Chondrocyte (in vitro differentiated cells): ENCODE data around the gene ZFP64. TPM values are rescaled to one million over a fixed set of nuclear protein-coding genes. Genes with fewer than 3 reads are reported as not detected.

Source experiments
- DNase-seq: peaks from one replicate; pipeline ENCODE4 v3.0.0; 2021; ENCODE audit warnings: mixed read lengths, low spot score
- H3K27ac Mint-ChIP-seq: one replicate; pipeline ENCODE4 v1.8.0; 2021; ENCODE audit warnings: mild to moderate bottlenecking, moderate library complexity, mixed read lengths; ENCODE audit not compliant: unreplicated experiment
- H3K27me3 Mint-ChIP-seq: 2 replicates; pipeline ENCODE4 v1.8.0; 2021; ENCODE audit warnings: low read depth, mixed read lengths
- H3K36me3 Mint-ChIP-seq: 2 replicates; pipeline ENCODE4 v1.8.0; 2021; ENCODE audit warnings: low read depth, mixed read lengths
- H3K4me1 Mint-ChIP-seq: 2 replicates; pipeline ENCODE4 v1.8.0; 2021; ENCODE audit warnings: low read depth, mild to moderate bottlenecking, mixed read lengths
- H3K4me3 Mint-ChIP-seq: one replicate; pipeline ENCODE4 v1.8.0; 2021; ENCODE audit warnings: mild to moderate bottlenecking, moderate library complexity, mixed read lengths; ENCODE audit not compliant: unreplicated experiment
- H3K9me3 Mint-ChIP-seq: 2 replicates; pipeline ENCODE4 v1.8.0; 2021; ENCODE audit warnings: low read depth, mixed read lengths
- total RNA-seq: library from RNA; stranded (reverse); gene quantifications from 3 replicates; pipeline ENCODE4 v1.2.1, GENCODE V29; 2021
- TF ChIP-seq, protein P1 (sequence below): fragments of 200-600 bp; sonication (generic); IDR thresholded peaks from 2 replicates; pipeline ENCODE4 v1.5.0; 2021; ENCODE audit warnings: antibody characterized with exemption, mild to moderate bottlenecking, moderate library complexity

Gene ZFP64
- total RNA-seq, 1 donor from 2014 or later, result 26.8 TPM

DNA sequence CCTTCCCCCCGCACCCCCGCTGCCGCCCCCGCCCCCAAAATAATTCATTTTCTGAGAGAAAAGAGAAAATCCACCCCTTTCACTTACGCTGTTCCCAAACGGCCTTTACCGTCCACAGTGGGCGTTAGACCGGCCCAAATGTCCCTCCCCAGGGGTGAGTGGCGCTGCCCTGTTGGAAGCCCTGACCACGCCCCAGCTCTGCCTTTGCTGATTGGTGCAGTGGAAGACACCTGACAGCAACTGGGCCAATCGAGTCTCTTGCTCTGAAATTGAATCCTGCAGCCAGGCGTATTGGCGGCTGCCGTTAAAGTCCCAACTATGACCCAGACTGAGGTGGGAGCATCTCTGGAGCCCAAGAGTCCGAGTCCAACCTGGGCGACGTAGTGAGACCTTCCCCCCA lies 15.7 kb downstream of the ZFP64 start:
- H3K4me3 Mint-ChIP-seq, result no peak overlapping the region
- TF ChIP-seq, protein P1, sequence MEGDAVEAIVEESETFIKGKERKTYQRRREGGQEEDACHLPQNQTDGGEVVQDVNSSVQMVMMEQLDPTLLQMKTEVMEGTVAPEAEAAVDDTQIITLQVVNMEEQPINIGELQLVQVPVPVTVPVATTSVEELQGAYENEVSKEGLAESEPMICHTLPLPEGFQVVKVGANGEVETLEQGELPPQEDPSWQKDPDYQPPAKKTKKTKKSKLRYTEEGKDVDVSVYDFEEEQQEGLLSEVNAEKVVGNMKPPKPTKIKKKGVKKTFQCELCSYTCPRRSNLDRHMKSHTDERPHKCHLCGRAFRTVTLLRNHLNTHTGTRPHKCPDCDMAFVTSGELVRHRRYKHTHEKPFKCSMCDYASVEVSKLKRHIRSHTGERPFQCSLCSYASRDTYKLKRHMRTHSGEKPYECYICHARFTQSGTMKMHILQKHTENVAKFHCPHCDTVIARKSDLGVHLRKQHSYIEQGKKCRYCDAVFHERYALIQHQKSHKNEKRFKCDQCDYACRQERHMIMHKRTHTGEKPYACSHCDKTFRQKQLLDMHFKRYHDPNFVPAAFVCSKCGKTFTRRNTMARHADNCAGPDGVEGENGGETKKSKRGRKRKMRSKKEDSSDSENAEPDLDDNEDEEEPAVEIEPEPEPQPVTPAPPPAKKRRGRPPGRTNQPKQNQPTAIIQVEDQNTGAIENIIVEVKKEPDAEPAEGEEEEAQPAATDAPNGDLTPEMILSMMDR, result no peak
- H3K36me3 Mint-ChIP-seq, result peaks cover 5% of the 10 kb centered on the region
- H3K9me3 Mint-ChIP-seq, result no peaks in the 10 kb centered on the region
- peaks cover 14% of the 10 kb centered on the region for H3K4me1 Mint-ChIP-seq
- no peak overlapping the region for H3K27ac Mint-ChIP-seq
- no peak for DNase-seq
- no peaks in the 10 kb centered on the region for H3K27me3 Mint-ChIP-seq

DNA sequence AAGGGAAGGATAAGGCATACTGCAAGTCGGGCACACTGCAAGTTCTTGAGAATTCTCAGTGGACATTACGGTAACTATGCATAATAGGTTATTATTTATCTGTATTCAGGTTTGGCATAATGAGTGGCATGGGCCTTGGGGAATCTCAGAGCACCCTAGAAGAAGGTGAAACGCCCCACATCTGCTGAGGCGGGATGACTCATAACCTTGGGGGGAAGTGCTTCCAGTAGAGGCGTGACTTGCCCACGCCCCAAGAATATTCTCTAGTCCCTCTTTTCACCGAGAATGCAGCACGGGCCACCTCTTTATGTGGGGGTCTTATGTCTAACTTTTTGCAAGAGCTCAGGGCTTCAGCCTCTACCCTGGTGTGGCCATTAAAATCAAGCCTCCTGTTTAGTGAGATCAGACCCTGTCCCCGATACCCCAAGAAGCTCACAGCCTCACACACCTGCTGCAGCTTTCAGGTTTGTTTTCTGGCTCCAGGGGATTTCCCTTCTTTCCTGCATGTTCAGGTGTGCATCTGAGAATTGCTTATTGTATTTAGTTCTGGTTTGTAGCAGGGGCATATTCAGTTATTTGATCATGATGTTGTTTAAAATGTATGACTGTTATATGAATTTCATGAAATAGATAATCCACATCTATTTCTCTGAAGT lies 19.1 kb downstream of the ZFP64 start:
- DNase-seq, result no peak
- TF ChIP-seq, protein P1, result no peak
- Mint-ChIP-seq H3K27ac (no peak overlapping the region), H3K4me3 (no peak overlapping the region), H3K36me3 (peaks cover 9% of the 10 kb centered on the region), H3K4me1 (no peaks in the 10 kb centered on the region), H3K27me3 (no peaks in the 10 kb centered on the region), H3K9me3 (no peaks in the 10 kb centered on the region)

DNA sequence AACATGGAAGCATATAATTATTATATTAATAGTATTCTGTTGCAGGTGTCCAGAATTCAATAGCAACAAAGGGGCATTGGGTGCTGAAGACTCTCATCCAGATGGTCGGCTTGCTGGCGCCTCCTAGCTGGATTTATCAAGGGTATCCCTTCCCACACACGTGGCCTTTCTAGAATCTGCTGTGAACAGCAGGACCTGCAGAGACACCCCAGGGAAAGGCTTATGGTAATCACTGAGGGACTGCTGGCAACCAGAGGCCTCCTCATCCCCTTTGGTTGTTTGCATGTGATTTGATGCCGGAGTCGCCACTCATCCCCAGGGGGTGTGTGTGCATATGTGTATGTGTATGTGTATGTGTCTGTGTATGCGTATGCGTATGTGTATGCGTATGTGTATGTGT lies 20.6 kb downstream of the ZFP64 start:
- no peaks in the 10 kb centered on the region for H3K4me1 Mint-ChIP-seq
- peaks cover 3% of the 10 kb centered on the region for H3K9me3 Mint-ChIP-seq
- DNase-seq, result no peak
- TF ChIP-seq, protein P1, result no peak
- no peak overlapping the region for H3K27ac Mint-ChIP-seq
- peaks cover 11% of the 10 kb centered on the region for H3K36me3 Mint-ChIP-seq
- no peaks in the 10 kb centered on the region for H3K27me3 Mint-ChIP-seq
- H3K4me3 Mint-ChIP-seq, result no peak overlapping the region

DNA sequence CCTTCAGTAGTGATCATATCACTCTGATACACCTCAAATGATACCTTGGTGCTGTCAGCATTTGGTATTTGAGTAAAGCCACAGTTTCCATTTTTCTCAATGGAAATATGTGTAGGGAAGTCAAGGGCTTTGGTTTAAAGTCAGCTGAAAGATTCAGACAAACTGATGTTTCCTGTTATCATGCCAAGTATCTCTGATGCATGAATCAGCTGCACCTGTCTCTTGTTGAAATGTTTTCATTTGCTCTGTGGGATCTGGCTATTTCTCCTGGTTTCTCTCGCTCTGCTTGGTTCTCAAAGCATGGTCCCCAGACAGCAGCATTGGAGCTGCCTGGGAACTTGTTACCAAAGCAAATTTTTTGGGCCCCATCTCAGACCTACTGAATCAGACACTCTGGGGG lies 23.5 kb downstream of the ZFP64 start:
- TF ChIP-seq, protein P1, result no peak
- no peak overlapping the region for H3K4me3 Mint-ChIP-seq
- peaks cover 6% of the 10 kb centered on the region for H3K9me3 Mint-ChIP-seq
- no peak overlapping the region for H3K27ac Mint-ChIP-seq
- H3K4me1 Mint-ChIP-seq, result no peaks in the 10 kb centered on the region
- no peaks in the 10 kb centered on the region for H3K27me3 Mint-ChIP-seq
- H3K36me3 Mint-ChIP-seq, result peaks cover 22% of the 10 kb centered on the region
- no peak for DNase-seq

DNA sequence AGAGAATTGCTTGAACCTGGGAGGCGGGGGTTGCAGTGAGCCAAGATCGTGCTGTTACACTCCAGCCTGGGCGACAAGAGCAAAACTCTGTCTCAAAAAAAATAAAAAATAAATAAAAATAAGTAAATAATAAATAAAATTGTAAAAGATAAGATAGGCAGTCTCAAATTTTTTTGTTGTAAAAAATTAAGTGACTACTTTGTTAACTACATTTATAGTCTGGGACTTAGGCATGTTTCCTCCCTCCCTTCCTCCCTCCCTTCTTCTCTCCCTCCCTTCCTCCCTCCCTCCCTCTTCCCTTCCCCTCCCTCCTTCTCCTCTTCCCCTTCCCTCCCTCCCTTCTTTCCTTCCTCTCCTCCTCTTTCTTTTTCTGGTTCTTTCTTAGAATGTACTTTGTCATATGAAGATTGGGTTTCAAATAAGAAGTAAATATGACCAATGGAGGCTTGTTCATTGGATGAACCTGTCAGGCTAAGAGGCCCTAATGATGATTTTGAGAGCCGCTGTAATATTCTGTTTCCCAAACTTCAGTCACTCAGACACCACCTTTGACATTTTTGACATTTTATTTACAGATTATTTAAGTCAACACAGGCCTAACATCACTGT lies 24.2 kb downstream of the ZFP64 start:
- no peak for DNase-seq
- TF ChIP-seq, protein P1, result no peak
- Mint-ChIP-seq H3K4me3 (no peak overlapping the region), H3K27me3 (no peaks in the 10 kb centered on the region), H3K36me3 (peaks cover 21% of the 10 kb centered on the region), H3K27ac (no peak overlapping the region), H3K4me1 (no peaks in the 10 kb centered on the region), H3K9me3 (peaks cover 6% of the 10 kb centered on the region)
